ENCODE results near the gene THRAP3. TPM values are rescaled to one million over a fixed set of nuclear protein-coding genes. Genes with fewer than 3 reads are reported as not detected.

The THRAP3 gene
- total and polyA plus RNA-seq, 2 donors (not counting 3 experiments of a cell fraction or from before 2014, with no cell fraction given), result 38.0 to 144 TPM

- peak; percentile 56 for DNase-seq (ENCODE audit: low read depth, low spot score)
- BruUV-seq (replicated peaks), result no TSS peak
These were observed 29.1 kb downstream of the THRAP3 start for GRCh38 chr1:36253161-36253862.

More at GRCh38 chr1:36253161-36253862, 29.1 kb downstream of the THRAP3 start:
- FAIRE-seq, result peak; percentile 42
- Histone ChIP-seq H3K79me2 (ENCODE audit: control insufficient read depth, insufficient read depth, low read length) (peaks cover 96% of the 10 kb centered on the region), H2AFZ (ENCODE audit: low read depth, low read length) (no peak overlapping the region), H3K4me3 (replicated peaks in 1 of 3; ENCODE audit: insufficient read depth in 1 of 3, low read depth in 1 of 3, low read length in 3 of 3) (no peak overlapping the region), H3K4me1 (ENCODE audit: control insufficient read depth, extremely low read depth, insufficient read depth, low read length) (peaks cover 3% of the 10 kb centered on the region), H3K9ac (replicated peaks; ENCODE audit: extremely low read depth, insufficient read depth, low read length) (no peak overlapping the region), H3K27me3 (ENCODE audit: control insufficient read depth in 2 of 2, insufficient read depth in 2 of 2, low read length in 2 of 2) (no peaks in the 10 kb centered on the region), H3K4me2 (ENCODE audit: insufficient read depth, low read length) (no peak overlapping the region), H3K9me1 (replicated peaks; ENCODE audit: control insufficient read depth, extremely low read depth, insufficient read depth, low read length) (no peaks in the 10 kb centered on the region), H4K20me1 (replicated peaks; ENCODE audit: control insufficient read depth, extremely low read depth, insufficient read depth, low read length) (peaks cover 13% of the 10 kb centered on the region), H3K36me3 (ENCODE audit: control insufficient read depth in 2 of 2, extremely low read depth in 1 of 2, insufficient read depth in 2 of 2, low read length in 2 of 2) (no peaks in the 10 kb centered on the region), H3K27ac (ENCODE audit: insufficient read depth, low read depth, low read length) (no peak overlapping the region), H3K9me3 (replicated peaks; ENCODE audit: control insufficient read depth, insufficient read depth, low read length) (no peaks in the 10 kb centered on the region)
- POLR2A ChIA-PET, result no interaction called here
- intact Hi-C loops (cut with micrococcal nuclease), result no loop called here
- CTCF ChIA-PET, result interaction anchor here (0.6 to 1.7 kb wide), 5 partner anchors 10 to 395 kb away, joined by 3 to 4 read pairs (median 3); no protein-coding TSS in a partner anchor
- no peak for TF ChIP-seq POLR2AphosphoS5 (IDR thresholded peaks at IDR 0.05; ENCODE audit: insufficient read depth, low read depth, low read length)
- no peak for TF ChIP-seq MYC (IDR thresholded peaks at IDR 0.05; ENCODE audit: low read depth, low read length)
- TF ChIP-seq GATA2 (IDR thresholded peaks at IDR 0.05; ENCODE audit: insufficient read depth, insufficient read length, low read depth, low read length), result no peak
- TF ChIP-seq CTCF (IDR thresholded peaks at IDR 0.05; ENCODE audit: extremely low read depth in 1 of 2, insufficient read depth in 1 of 2, low read depth in 1 of 2, low read length in 2 of 2), result no peak
- no peak for TF ChIP-seq MAX (IDR thresholded peaks at IDR 0.05; ENCODE audit: insufficient read depth, insufficient read length)
- no peak for TF ChIP-seq FOS (IDR thresholded peaks at IDR 0.05; ENCODE audit: borderline replicate concordance, insufficient read depth, low read length)
- no peak for TF ChIP-seq EZH2 (IDR thresholded peaks at IDR 0.05; ENCODE audit: borderline replicate concordance, low read depth, low read length, severe bottlenecking)
- no peak for TF ChIP-seq POLR2A (IDR thresholded peaks at IDR 0.05; ENCODE audit: low read depth, low read length)
- no peak for TF ChIP-seq JUN (IDR thresholded peaks at IDR 0.05; ENCODE audit: borderline replicate concordance, insufficient read depth, insufficient read length, low read depth)
- dilution Hi-C loops (cut with MboI; ENCODE audit: extremely low pct_ligation_motif_present, low sequenced_read_pairs), result no loop called here
